Measurements from ENCODE around the gene POU5F1. TPM values are rescaled to one million over a fixed set of nuclear protein-coding genes. Genes with fewer than 3 reads are reported as not detected.

The POU5F1 gene
- total and polyA plus RNA-seq, 9 of the 15 experiments (the other 6 are each of a cell fraction or from before 2014, with no cell fraction given): 0.06 to 2.0 (median 0.10) TPM; not detected in 6

GRCh38 chr6:31203345-31203979 lies 33.0 kb upstream of the POU5F1 start (continued):
- TF ChIP-seq POLR2H (tag; IDR thresholded peaks at IDR 0.05; ENCODE audit: low read depth): no peak
- TF ChIP-seq RBM17 (IDR thresholded peaks at IDR 0.05; ENCODE audit: borderline replicate concordance, low read depth, low read length): no peak
- no peak for TF ChIP-seq PRMT5 (CRISPR knock-in tag; IDR thresholded peaks at IDR 0.05)
- TF ChIP-seq NFE2L1 (tag; IDR thresholded peaks at IDR 0.05; ENCODE audit: borderline replicate concordance, low read depth): no peak
- TF ChIP-seq ETS1 (conservative IDR thresholded peaks at IDR 0.05; ENCODE audit: control insufficient read depth, low read depth, low read length): no peak
- 0 out of 2 replicates have a peak, but pooled peaks have one; percentile 23 for TF ChIP-seq LEF1 (IDR thresholded peaks at IDR 0.05)
- no peak for TF ChIP-seq MAFK (IDR thresholded peaks at IDR 0.05; ENCODE audit: low read length)
- peak; percentile 70 for TF ChIP-seq L3MBTL2 (IDR thresholded peaks at IDR 0.05)
- no peak for TF ChIP-seq MTA3 (IDR thresholded peaks at IDR 0.05; ENCODE audit: borderline replicate concordance)
- TF ChIP-seq FOXK1 (CRISPR knock-in tag; IDR thresholded peaks at IDR 0.05; ENCODE audit: borderline replicate concordance): no peak
- TF ChIP-seq JUND (IDR thresholded peaks at IDR 0.05; ENCODE audit: borderline replicate concordance, low read depth, low read length): 0 out of 2 replicates have a peak, but pooled peaks have one; percentile 1
- peak; percentile 73; the same call in 1 of the 3 replicates for TF ChIP-seq JUND (tag; IDR thresholded peaks at IDR 0.05; ENCODE audit: borderline replicate concordance, low read depth, low read length)
- TF ChIP-seq MYC (IDR thresholded peaks at IDR 0.05; ENCODE audit: low read depth, low read length): no peak
- TF ChIP-seq MYC (CRISPR knock-in tag; IDR thresholded peaks at IDR 0.05; ENCODE audit: borderline replicate concordance, low read depth): 0 out of 2 replicates have a peak, but pooled peaks have one; percentile 18
- TF ChIP-seq TCF3 (CRISPR knock-in tag; IDR thresholded peaks at IDR 0.05): no peak
- 0 out of 2 replicates have a peak, but pooled peaks have one; percentile 19 for TF ChIP-seq PML (IDR thresholded peaks at IDR 0.05; ENCODE audit: low read length)
- peak in 1 of 2 experiments; percentile 63; a peak in 1 of 4 replicates for TF ChIP-seq HDAC1 (IDR thresholded peaks at IDR 0.05)
- no peak for TF ChIP-seq ETV5 (CRISPR knock-in tag; IDR thresholded peaks at IDR 0.05; ENCODE audit: low read depth)
- 0 out of 2 replicates have a peak, but pooled peaks have one; percentile 10 for TF ChIP-seq MTA1 (IDR thresholded peaks at IDR 0.05; ENCODE audit: borderline replicate concordance)
- TF ChIP-seq HDAC8 (tag; IDR thresholded peaks at IDR 0.05): no peak
- TF ChIP-seq GATAD2B (IDR thresholded peaks at IDR 0.05; ENCODE audit: borderline replicate concordance): peak; percentile 49; the same call in 1 of the 2 replicates
- TF ChIP-seq IFI16 (CRISPR knock-in tag; IDR thresholded peaks at IDR 0.05): no peak
- peak; percentile 84 for TF ChIP-seq BHLHE40 (IDR thresholded peaks at IDR 0.05; ENCODE audit: low read length)
- no peak for TF ChIP-seq BRD9 (IDR thresholded peaks at IDR 0.05; ENCODE audit: low read depth, partially characterized antibody)
- 0 out of 2 replicates have a peak, but pooled peaks have one; percentile 10 for TF ChIP-seq RAD51 (IDR thresholded peaks at IDR 0.05; ENCODE audit: borderline replicate concordance, low read depth)
- TF ChIP-seq E2F1 (CRISPR knock-in tag; IDR thresholded peaks at IDR 0.05): no peak
